A549 (cell line): ENCODE data around the gene AP2B1. TPM values are rescaled to one million over a fixed set of nuclear protein-coding genes. Genes with fewer than 3 reads are reported as not detected.
A peak's percentile ranks its signal among the peaks of the same experiment; 100 is the strongest.

Experiments
- ATAC-seq, 2 experiments: fragments of 200-7000 bp in 1 of 2; fragments of >200 bp in 1 of 2; cut with Nextera tagmentation in 1 of 2; cut with Tn5 transposase in 1 of 2; 3 replicates each; pipeline versions ENCODE4 v1.8.0 to v1.9.1; 2018 to 2020; ENCODE audit warnings: mild to moderate bottlenecking in 1 of 2, moderate library complexity in 1 of 2
- CTCF ChIA-PET: fragments of 300-600 bp; sonication (Branson Sonifier 250); formaldehyde crosslinking; extraction: SDS; loops from one replicate; lab custom pipeline; 2021; ENCODE audit warnings: antibody characterized with exemption, inconsistent platforms; lab: Yijun Ruan, JAX
- POLR2A ChIA-PET: fragments of 350-600 bp; formaldehyde crosslinking; extraction: SDS; loops from one replicate; lab custom pipeline; 2021; ENCODE audit warnings: antibody characterized with exemption, inconsistent platforms; lab: Yijun Ruan, JAX
- DNase-seq, 2 experiments: peaks; one replicate each; pipeline versions ENCODE4 v3.0.0 to v3.0.0-alpha.2; 2011 to 2016; ENCODE audit warnings: low read depth in 1 of 2, low spot score in 1 of 2
- FAIRE-seq: peaks from 2 replicates; lab custom pipeline; 2011; peaks lifted over from hg19 to GRCh38; lab: Jason Lieb, UNC
- H3K27ac ChIP-seq, 2 experiments: fragments of >200 bp; sonication (Bioruptor Twin); formaldehyde crosslinking; 3 replicates each; pipeline ENCODE4 v1.5.1; 2016 to 2017
- H3K4me1 ChIP-seq: fragments of >200 bp; sonication (Bioruptor Twin); formaldehyde crosslinking; 3 replicates; pipeline ENCODE4 v1.6.1; 2016
- H3K4me2 ChIP-seq: fragments of >200 bp; sonication (Bioruptor Twin); formaldehyde crosslinking; 3 replicates; pipeline ENCODE4 v1.6.1; 2016
- H3K4me3 ChIP-seq: fragments of >200 bp; sonication (Bioruptor Twin); formaldehyde crosslinking; 3 replicates; pipeline ENCODE4 v1.5.1; 2016
- H3K9me3 ChIP-seq: fragments of >200 bp; sonication (Bioruptor Twin); formaldehyde crosslinking; 3 replicates; pipeline ENCODE4 v1.6.1; 2016
- CBX2 ChIP-seq: fragments of 200-600 bp; sonication (generic); IDR thresholded peaks from 2 replicates; pipeline ENCODE4 v1.6.1; 2016; ENCODE audit warnings: low read depth, mild to moderate bottlenecking, borderline replicate concordance
- CHD2 ChIP-seq: fragments of 150-350 bp; IDR thresholded peaks from 2 replicates; pipeline ENCODE4 v1.6.1; 2014; ENCODE audit warnings: low read length; ENCODE audit not compliant: partially characterized antibody
- CHD4 ChIP-seq: fragments of 200-600 bp; sonication (generic); IDR thresholded peaks from 2 replicates; pipeline ENCODE4 v1.6.1; 2016; ENCODE audit warnings: antibody characterized with exemption, mild to moderate bottlenecking, borderline replicate concordance
- E2F6 ChIP-seq: IDR thresholded peaks from 2 replicates; pipeline ENCODE4 v1.6.1; 2012; ENCODE audit warnings: low read depth, borderline replicate concordance
- EHMT2 ChIP-seq: fragments of 200-600 bp; sonication (generic); IDR thresholded peaks from 2 replicates; pipeline ENCODE4 v1.6.1; 2016; ENCODE audit warnings: antibody characterized with exemption, low read depth, mild to moderate bottlenecking, moderate library complexity
- EP300 ChIP-seq, 2 experiments: fragments of >200 bp; sonication (Bioruptor Twin); formaldehyde crosslinking; IDR thresholded peaks; 2 replicates in 1 of 2; 3 replicates in 1 of 2; pipeline ENCODE4 v1.6.1; 2016 to 2017
- HES2 ChIP-seq: fragments of >200 bp; sonication (Bioruptor Twin); formaldehyde crosslinking; IDR thresholded peaks from 2 replicates; pipeline ENCODE4 v1.6.1; 2016
- KDM1A ChIP-seq: fragments of 200-600 bp; sonication (generic); IDR thresholded peaks from 2 replicates; pipeline ENCODE4 v1.6.1; 2016; ENCODE audit warnings: low read depth, mild to moderate bottlenecking
- MAFK ChIP-seq: fragments of 450-650 bp; IDR thresholded peaks from 2 replicates; pipeline ENCODE4 v1.6.1; 2014; ENCODE audit not compliant: partially characterized antibody
- MAX ChIP-seq: IDR thresholded peaks from 2 replicates; pipeline ENCODE4 v1.6.1; 2012
- MAZ ChIP-seq: fragments of 150-350 bp; IDR thresholded peaks from 2 replicates; pipeline ENCODE4 v1.6.1; 2014; ENCODE audit warnings: antibody characterized with exemption, low read depth, low read length, borderline replicate concordance
- MYC ChIP-seq: IDR thresholded peaks from 2 replicates; pipeline ENCODE4 v1.6.1; 2012; ENCODE audit warnings: mild to moderate bottlenecking, inconsistent platforms, low read length, improper control_type of control experiment, borderline replicate concordance
- RAD21 ChIP-seq, 2 experiments: fragments of >200 bp in 1 of 2; sonication (Bioruptor Twin) in 1 of 2; formaldehyde crosslinking in 1 of 2; IDR thresholded peaks in 1 of 2; conservative IDR thresholded peaks in 1 of 2; 2 replicates in 1 of 2; 3 replicates in 1 of 2; pipeline ENCODE4 v1.6.1; 2012 to 2018; ENCODE audit warnings: inconsistent platforms in 1 of 2
- RCOR1 ChIP-seq: fragments of 150-350 bp; IDR thresholded peaks from 2 replicates; pipeline ENCODE4 v1.6.1; 2014; ENCODE audit warnings: antibody characterized with exemption, low read length, low read depth
- RFX5 ChIP-seq: fragments of 450-650 bp; IDR thresholded peaks from 2 replicates; pipeline ENCODE4 v1.7.1; 2014; ENCODE audit warnings: antibody characterized with exemption, mild to moderate bottlenecking, moderate library complexity
- SMC3 ChIP-seq: fragments of >200 bp; sonication (Bioruptor Twin); formaldehyde crosslinking; IDR thresholded peaks from 3 replicates; pipeline ENCODE4 v1.6.1; 2018; ENCODE audit warnings: inconsistent platforms
- TP53 ChIP-seq: fragments of 250-450 bp; sonication (Bioruptor Pico); IDR thresholded peaks from 2 replicates; pipeline ENCODE4 v1.5.0; 2021; ENCODE audit warnings: mild to moderate bottlenecking, moderate library complexity
- ZSCAN20 ChIP-seq: fragments of 250-450 bp; sonication (Bioruptor Pico); IDR thresholded peaks from 2 replicates; pipeline ENCODE4 v1.8.0; 2022; ENCODE audit warnings: mild to moderate bottlenecking, moderate library complexity
- WGBS: methylation state at CpG from one replicate; pipeline ENCODE4 v1.1.6; 2017; ENCODE audit errors: missing lambda C conversion rate; 5-methylcytosine and 5-hydroxymethylcytosine counted together
- polyA plus RNA-seq, 4 experiments: library from polyadenylated mRNA; depleted of rRNA in 3 of 4; stranded (reverse); fragments of >200 nt; fragmentation: RNase III in 1 of 4; extraction: RNeasy Plus Mini Kit Qiagen cat#74134 plus additional on column Dnase treatment in 1 of 4; gene quantifications; 2 replicates in 3 of 4; 3 replicates in 1 of 4; pipeline ENCODE4 v1.2.3, GENCODE V29; 2011 to 2017
- TF ChIP-seq, protein P1 (sequence below): fragments of 150-350 bp; IDR thresholded peaks from 2 replicates; pipeline ENCODE4 v1.6.1; 2014; ENCODE audit warnings: low read depth, mild to moderate bottlenecking, low read length
- TF ChIP-seq, protein P2 (sequence below): fragments of >200 bp; sonication (Bioruptor Twin); formaldehyde crosslinking; IDR thresholded peaks from 3 replicates; pipeline ENCODE4 v1.5.1; 2016

AP2B1 gene
- polyA plus RNA-seq, 2 of the 4 experiments (the other 2 are of a cell fraction): 110 to 278 TPM

DNA sequence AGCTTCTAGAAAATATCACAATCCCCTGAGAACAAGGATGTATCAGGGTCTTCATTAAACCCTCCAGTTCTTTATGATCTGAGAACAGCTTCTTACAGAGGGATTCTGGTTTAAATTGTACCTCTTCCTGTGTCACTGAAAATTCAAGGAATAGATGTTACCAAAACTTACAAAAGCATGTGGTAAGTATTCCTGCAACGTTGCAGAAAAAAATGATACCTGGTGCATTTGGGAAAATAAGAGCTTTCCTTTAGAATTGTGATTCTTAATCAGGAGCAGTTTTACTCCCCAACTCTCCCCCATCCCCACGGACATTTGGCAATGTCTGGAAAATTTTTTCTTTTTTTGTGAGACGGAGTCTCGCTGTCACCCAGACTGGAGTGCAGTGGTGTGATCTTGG lies 33.8 kb upstream of the AP2B1 start:
- FAIRE-seq (no peak), DNase-seq (no peak), ATAC-seq (no peak)
- WGBS: 51% methylated on average over 4 of the region's 4 CpGs
- no peak overlapping the region for H3K4me2 ChIP-seq
- no peaks in the 10 kb centered on the region for H3K4me1 ChIP-seq
- H3K4me3 ChIP-seq: no peak overlapping the region
- CTCF ChIA-PET: interaction anchor here (0.6 to 6.0 kb wide), 9 partner anchors 10 to 241 kb away, joined by 3 to 44 read pairs (median 4); partner anchors contain the start of gene SLFN12L
- POLR2A ChIA-PET: interaction anchor here (1.5 kb wide), 1 partner anchor 25 kb away, joined by 4 read pairs; the partner anchor contains the start of gene PEX12
- TF ChIP-seq MYC (no peak), MAFK (peak; percentile 89), CBX2 (no peak), RCOR1 (no peak)
- H3K9me3 ChIP-seq: no peaks in the 10 kb centered on the region
- H3K27ac ChIP-seq: no peak overlapping the region

GRCh38 chr17:35554668-35555067 lies 32.5 kb upstream of the AP2B1 start:
- WGBS: 53% methylated on average over 5 of the region's 5 CpGs
- Histone ChIP-seq H3K4me3 (no peak overlapping the region), H3K27ac (no peak overlapping the region), H3K9me3 (no peaks in the 10 kb centered on the region), H3K4me1 (no peaks in the 10 kb centered on the region), H3K4me2 (no peak overlapping the region)
- POLR2A ChIA-PET: no interaction called here
- no peak for DNase-seq
- ATAC-seq: no peak
- CTCF ChIA-PET: interaction anchor here (0.7 to 6.0 kb wide), 9 partner anchors 10 to 291 kb away, joined by 3 to 44 read pairs (median 4); partner anchors contain the start of genes PEX12 and SLFN12L
- no peak for TF ChIP-seq EHMT2
- no peak for TF ChIP-seq CHD4
- TF ChIP-seq EP300 (IDR thresholded peaks at IDR 0.05): no peak
- TF ChIP-seq, protein P1, sequence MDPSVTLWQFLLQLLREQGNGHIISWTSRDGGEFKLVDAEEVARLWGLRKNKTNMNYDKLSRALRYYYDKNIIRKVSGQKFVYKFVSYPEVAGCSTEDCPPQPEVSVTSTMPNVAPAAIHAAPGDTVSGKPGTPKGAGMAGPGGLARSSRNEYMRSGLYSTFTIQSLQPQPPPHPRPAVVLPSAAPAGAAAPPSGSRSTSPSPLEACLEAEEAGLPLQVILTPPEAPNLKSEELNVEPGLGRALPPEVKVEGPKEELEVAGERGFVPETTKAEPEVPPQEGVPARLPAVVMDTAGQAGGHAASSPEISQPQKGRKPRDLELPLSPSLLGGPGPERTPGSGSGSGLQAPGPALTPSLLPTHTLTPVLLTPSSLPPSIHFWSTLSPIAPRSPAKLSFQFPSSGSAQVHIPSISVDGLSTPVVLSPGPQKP: no peak
- no peak for TF ChIP-seq RAD21 (conservative IDR thresholded peaks at IDR 0.05 in 1 of 2, IDR thresholded peaks at IDR 0.05 in 1 of 2)
- no peak for TF ChIP-seq HES2
- TF ChIP-seq KDM1A: no peak
- TF ChIP-seq TP53 (CRISPR knock-in tag): no peak
- TF ChIP-seq RFX5: no peak
- no peak for TF ChIP-seq ZSCAN20 (CRISPR knock-in tag)
- TF ChIP-seq E2F6: no peak
- TF ChIP-seq MAX: no peak
- no peak for TF ChIP-seq MAZ
- TF ChIP-seq CHD2: no peak
- FAIRE-seq: no peak

DNA sequence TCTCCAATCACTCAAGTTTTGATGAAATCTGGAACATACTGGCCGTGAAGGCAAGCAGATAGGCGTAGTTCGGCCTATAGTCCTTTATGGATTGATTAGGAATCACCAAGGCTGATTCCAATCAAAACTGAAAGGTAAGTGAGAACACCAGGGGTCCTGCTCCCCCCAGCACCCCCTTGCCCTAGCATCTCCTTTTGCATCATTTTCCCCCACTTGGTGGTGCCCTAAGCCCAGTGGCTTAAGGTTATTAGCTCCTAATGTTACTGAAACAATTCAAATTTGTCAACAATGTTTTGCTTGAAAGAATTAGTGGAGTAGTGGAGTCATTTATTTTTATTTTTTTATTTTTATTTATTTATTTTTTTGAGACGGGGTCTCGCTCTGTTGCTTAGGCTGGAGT lies 31.4 kb upstream of the AP2B1 start:
- TF ChIP-seq MAZ: no peak
- TF ChIP-seq, protein P2, sequence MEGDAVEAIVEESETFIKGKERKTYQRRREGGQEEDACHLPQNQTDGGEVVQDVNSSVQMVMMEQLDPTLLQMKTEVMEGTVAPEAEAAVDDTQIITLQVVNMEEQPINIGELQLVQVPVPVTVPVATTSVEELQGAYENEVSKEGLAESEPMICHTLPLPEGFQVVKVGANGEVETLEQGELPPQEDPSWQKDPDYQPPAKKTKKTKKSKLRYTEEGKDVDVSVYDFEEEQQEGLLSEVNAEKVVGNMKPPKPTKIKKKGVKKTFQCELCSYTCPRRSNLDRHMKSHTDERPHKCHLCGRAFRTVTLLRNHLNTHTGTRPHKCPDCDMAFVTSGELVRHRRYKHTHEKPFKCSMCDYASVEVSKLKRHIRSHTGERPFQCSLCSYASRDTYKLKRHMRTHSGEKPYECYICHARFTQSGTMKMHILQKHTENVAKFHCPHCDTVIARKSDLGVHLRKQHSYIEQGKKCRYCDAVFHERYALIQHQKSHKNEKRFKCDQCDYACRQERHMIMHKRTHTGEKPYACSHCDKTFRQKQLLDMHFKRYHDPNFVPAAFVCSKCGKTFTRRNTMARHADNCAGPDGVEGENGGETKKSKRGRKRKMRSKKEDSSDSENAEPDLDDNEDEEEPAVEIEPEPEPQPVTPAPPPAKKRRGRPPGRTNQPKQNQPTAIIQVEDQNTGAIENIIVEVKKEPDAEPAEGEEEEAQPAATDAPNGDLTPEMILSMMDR: peak; percentile 40
- peak; percentile 46 to 53; a peak in 4 of 5 replicates for TF ChIP-seq RAD21 (conservative IDR thresholded peaks at IDR 0.05 in 1 of 2, IDR thresholded peaks at IDR 0.05 in 1 of 2)
- peak; percentile 32; the same call in 1 of the 3 replicates for TF ChIP-seq SMC3
- TF ChIP-seq, all 56 proteins: peak for 3
- Histone ChIP-seq H3K27ac (no peak overlapping the region), H3K9me3 (no peaks in the 10 kb centered on the region), H3K4me2 (no peak overlapping the region), H3K4me1 (no peaks in the 10 kb centered on the region), H3K4me3 (no peak overlapping the region)
- WGBS: 61% methylated on average over 5 of the region's 5 CpGs
- ChIA-PET POLR2A (no interaction called here), CTCF (interaction anchor here (0.6 to 6.0 kb wide), 11 partner anchors 13 to 1960 kb away, joined by 3 to 44 read pairs (median 4); partner anchors contain the start of genes PEX12 and SLFN12L)
- ATAC-seq (peak in 1 of 2 experiments; percentile 69; a peak in 3 of 6 replicates), DNase-seq (no peak), FAIRE-seq (no peak)
